ENCODE results near the gene LRIT2.
"Not testable (repeated sequence)": the region's sequence is repeated elsewhere in the genome, so short reads cannot be mapped to it uniquely, and the experiment has no call there.

Gene LRIT2

DNA sequence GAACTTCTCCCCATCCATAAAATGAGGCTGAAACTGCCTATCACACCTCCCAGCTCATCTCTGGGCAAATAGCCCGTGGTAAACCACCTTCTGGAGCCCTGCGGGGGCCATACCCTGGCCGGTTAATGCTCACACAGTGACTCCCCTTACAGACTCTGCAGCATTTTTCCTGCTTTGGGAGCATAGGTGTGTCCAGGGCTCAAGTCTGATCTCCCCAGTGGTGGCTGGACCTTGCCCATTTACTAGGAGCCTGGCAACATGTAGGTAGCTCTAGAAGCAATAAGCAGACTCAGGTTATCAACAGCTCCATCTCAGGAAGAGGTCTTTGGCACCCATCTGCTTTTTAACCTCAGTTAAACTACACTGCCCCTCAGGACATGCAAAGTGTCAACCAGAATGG lies 36.5 kb downstream of the LRIT2 start:
- no peak for DNase-seq

GRCh38 chr10:84185526-84186175 lies 39.7 kb downstream of the LRIT2 start:
- DNase-seq = no peak

GRCh38 chr10:84184517-84184916 lies 40.8 kb downstream of the LRIT2 start:
- DNase-seq = no peak

DNA sequence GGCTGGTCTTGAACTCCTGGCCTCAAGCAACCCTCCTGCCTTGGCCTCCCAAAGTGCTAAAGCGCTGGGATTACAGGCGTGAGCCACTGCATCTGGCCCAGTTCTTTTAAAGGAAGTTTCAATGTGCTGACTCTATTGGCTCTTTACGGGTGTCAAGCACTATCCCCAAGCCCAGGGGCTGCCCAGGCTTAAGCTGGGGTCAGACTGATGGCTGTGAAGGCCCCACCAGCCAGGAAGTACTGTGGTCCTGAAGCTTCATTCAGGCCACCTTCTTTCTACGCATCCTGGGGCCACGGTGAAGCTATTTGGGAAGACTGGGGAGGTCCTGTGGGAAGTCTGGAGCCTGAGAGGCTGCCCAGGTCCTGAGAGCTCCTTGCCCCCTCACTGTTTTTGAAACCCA lies 43.7 kb downstream of the LRIT2 start:
- DNase-seq = no peak

DNA sequence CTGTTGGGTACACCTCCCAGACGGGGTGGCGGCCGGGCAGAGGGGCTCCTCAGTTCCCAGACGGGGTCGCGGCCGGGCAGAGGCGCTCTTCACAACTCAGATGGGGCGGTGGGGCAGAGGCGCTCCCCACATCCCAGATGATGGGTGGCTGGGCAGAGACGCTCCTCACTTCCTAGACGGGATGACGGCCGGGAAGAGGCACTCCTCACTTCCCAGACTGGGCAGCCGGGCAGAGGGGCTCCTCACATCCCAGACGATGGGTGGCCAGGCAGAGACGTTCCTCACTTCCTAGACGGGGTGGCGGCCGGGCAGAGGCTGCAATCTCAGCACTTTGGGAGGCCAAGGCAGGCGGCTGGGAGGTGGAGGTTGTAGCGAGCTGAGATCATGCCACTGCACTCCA lies 45.0 kb downstream of the LRIT2 start:
- not testable (repeated sequence) for DNase-seq

DNA sequence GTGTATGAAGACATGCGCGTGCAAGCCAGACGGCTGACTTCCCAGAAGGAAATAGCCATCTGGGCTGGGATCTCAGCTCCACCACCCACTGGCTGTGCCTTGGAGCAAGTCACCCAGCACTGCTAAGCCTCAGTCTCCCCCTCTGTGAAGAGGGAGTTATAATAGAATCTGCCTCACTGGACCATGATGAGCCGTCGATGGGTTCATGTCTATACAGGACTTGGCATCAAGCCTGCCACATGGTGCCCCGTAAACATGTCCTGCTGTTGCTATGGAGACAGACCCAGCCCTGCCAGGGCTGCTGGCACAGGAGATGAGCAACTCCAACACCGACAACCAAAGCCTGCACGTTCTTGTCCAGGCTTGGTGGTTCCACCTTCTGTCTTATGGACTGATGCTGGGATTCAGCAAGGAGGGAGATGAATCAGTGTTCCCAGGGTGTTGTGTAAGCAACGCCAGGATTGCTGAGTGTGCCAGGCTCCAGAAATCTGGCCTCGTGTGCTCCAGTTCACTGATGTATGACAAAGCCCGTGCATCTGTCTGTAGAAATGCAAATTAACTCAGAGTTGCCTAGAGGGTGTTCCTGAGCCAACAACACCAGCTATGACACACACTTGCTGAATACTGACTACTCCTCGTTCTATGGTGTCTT lies 46.2 kb downstream of the LRIT2 start:
- DNase-seq = peak in 37 of 58 donors; percentile 11 to 80 (median 46)

DNA sequence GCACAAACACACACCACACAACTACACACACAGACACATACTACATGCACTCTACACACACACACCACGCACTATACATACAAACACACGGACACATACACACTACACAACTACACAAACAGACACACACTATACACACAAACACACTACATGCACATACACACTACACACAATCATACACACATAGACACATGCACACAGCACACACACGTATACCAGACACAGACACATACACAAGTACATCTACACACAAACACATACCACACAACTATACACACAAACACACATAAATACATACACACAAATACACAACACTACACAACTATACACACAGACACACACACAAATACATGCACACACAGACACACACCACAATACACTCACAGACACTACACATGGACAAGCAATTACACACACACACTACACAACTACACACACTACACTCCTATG lies 47.2 kb downstream of the LRIT2 start:
- DNase-seq = no peak

GRCh38 chr10:84177541-84178141 lies 47.7 kb downstream of the LRIT2 start:
- peak in 5 of 58 donors; percentile 8 to 45 (median 29) for DNase-seq

DNA sequence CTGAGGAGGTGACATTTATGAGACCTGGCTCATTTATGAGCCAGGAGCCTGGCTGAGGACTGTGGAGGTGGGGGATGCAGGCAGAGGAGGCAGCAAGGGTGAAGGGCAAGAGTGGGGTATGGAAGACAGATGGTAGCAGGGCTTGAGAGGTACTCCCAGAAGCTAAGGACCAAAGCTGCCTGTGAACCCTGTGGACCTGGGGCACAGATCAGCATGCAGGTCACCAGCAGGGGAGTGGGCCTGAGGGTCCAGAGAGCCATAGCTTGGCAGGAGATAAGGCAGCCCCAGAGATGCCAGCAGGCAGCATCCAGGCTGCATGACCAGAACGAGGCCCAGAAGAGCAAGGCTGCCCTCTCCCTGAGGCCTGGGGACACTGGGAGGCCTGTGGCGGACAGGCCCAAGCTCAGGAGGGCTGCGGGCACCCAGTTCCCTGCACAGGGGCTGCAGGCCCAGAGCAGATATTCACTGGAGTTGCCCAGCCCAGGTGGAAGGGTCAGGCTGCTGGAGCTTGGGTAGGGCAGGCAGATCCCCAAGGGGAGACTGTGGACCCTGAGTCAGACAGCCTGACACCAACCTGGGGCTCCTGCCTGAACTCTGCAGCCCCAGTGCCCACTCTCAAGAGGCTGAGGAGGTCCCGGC lies 48.4 kb downstream of the LRIT2 start:
- DNase-seq = no peak

DNA sequence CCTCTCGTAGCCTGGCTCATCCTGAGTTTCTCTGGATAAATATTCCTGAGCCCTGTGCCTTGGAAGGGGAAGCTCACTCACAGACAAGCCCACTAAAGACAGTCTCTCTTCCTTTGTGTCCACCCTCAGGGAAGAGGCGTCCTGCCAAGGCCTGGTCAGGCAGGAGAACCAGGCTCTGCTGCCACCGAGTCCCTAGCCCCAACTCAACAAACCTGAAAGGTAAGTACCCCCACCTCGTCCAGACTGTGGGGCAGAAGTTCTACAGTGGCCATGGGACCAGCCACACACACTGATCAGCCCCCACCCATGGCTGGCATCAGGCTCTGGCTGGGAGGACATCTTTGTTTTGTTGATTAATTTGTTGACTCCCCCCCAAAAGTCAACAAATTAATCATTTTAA lies 49.0 kb downstream of the LRIT2 start:
- no peak for DNase-seq

- DNase-seq = no peak
Observed at GRCh38 chr10:84175436-84175835, 49.9 kb downstream of the LRIT2 start.

DNA sequence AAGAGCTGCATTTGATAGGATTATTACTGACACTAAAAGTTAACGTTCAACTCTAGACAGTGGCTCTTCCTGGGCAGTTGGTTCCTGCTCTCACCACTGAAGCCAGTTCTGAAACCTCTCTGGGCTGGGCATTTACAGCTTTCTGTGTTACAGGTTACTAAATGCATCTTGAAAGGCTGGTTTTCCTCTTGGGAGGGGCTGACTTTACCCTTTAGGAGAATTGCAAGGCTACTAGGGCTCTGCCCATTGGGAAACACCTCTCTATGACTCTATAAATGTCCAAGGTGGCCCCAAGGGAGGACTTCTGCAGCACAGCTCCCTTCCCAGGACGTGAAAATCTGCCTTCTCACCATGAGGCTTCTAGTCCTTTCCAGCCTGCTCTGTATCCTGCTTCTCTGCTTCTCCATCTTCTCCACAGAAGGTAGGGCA lies 51.8 kb downstream of the LRIT2 start, which contains the start of gene GPR15LG:
Gene GPR15LG, plus strand, starts transcription at position 301 of the 429 bp plus-strand sequence. Its CDS starts 51 bp downstream, at position 352.
- no peak for DNase-seq

DNA sequence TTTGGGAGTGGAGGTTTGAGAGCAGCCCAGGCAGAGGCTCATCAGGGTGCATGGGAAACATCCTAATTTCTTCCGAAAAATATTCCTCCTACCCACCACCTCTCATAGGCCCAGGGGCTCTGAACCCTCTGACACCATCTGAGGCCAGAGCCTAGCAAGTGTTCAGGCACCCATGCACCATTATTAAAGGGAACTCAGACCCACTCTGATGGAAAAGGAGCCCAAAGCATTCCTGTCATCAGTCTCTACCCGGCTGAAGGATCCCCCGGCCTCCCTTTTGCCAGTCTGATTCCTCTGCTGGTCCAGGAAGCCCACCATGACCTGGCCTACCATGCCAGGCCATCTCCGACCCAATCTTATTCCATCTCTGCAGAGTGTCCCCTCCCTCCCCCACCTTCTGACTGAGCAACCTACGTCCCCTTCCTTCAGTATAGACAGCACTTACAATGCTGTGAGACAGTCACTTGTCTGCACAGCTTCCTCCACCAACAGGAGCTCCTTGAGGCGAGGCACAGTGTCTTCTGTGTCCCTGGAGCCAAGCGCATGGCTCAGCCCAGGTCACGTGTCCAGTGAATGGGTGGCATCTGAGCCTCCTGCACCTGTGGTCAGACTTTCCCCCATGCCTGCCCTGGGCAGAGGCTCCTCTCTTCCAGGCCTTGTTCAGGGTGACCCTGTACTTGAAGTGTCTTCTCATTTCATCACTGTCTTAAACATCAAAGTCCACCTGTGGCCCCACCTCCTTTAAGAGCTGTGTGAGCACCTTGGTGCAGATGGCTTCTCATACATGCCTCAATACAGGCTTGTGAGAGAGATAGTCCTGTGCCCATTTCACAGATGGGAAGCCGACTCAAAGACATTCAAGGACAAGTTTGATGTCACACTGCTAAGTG lies 52.6 kb downstream of the LRIT2 start:
- no peak for DNase-seq

DNA sequence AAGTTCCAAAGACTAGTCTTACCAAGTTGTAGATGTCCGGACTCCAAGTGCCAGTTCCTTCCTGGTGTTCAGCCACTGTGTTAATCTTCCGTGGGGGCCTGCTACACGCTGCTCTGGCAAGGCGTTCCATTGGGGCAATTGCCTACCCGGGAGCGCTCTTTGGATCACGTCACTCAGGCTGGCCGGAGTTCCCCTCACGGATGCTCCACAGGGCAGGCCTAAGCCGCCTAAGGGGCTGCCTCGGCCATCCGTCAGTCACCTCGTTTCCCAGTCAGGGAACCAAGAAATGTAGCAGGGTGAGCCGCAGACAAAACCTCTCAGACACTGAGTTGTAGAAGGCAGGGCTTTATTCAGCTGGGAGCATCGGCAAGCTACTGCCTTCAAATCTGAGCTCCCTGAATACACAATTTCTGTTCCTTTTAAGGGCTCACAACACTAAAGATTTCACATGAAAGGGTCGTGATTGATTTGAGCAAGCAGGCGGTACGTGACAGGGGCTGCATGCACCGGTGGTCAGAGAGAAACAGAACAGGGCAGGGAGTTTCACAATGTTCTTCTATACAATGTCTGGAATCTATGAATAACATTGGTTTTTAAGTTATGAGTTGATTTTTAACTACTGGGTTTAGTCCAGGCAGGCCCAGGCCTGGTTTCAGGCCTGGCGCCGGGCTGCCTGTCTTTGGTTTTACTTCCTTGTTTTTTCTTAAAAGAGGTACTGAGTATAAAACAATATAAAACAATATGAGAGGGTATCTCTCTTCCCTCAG lies 53.5 kb downstream of the LRIT2 start:
- not testable (repeated sequence) for DNase-seq

GRCh38 chr10:84171237-84171636 lies 54.1 kb downstream of the LRIT2 start:
- not testable (repeated sequence) for DNase-seq

All from anterior cingulate cortex (tissue), 58 donors.